Stimulated activated naive CD8-positive, alpha-beta T cell treated with anti-CD3 and anti-CD28 coated beads, Interleukin-15, amount 100 ng/mL, for 72 hours (primary cell): ENCODE data around the gene RBM17.
"Not testable (repeated sequence)": the region's sequence is repeated elsewhere in the genome, so short reads cannot be mapped to it uniquely, and the experiment has no call there.

ENCODE experiments used
- ATAC-seq: fragments of 150-1000 bp; cut with Tn5 transposase; 2 replicates; pipeline ENCODE4 v1.10.0; 2021; ENCODE audit warnings: mild to moderate bottlenecking, moderate library complexity
- DNase-seq, 2 donors: peaks; one replicate each; pipeline ENCODE4 v3.0.0; 2021 to 2022
- H3K27ac Mint-ChIP-seq, 2 donors: one replicate each; pipeline ENCODE4 v1.8.0; 2022; ENCODE audit warnings: mild to moderate bottlenecking in 2 of 2, mixed read lengths in 2 of 2, moderate library complexity in 2 of 2
- H3K27me3 Mint-ChIP-seq: one replicate; pipeline ENCODE4 v1.8.0; 2022; ENCODE audit warnings: mixed read lengths
- H3K4me1 Mint-ChIP-seq: one replicate; pipeline ENCODE4 v1.8.0; 2022; ENCODE audit warnings: mild to moderate bottlenecking, mixed read lengths
- H3K4me3 Mint-ChIP-seq, 2 donors: one replicate each; pipeline ENCODE4 v1.8.0; 2022; ENCODE audit warnings: mild to moderate bottlenecking in 2 of 2, mixed read lengths in 2 of 2, moderate library complexity in 1 of 2
- H3K9me3 Mint-ChIP-seq, 2 donors: one replicate each; pipeline ENCODE4 v1.8.0; 2022; ENCODE audit warnings: mixed read lengths in 2 of 2

The RBM17 gene

GRCh38 chr10:6088721-6089333 lies at the start of gene RBM17:
RBM17 (plus strand) TSS chr10:6089034; CDS start chr10:6097066, 8,032 bp downstream.
- no peaks in the 10 kb centered on the region for H3K9me3 Mint-ChIP-seq
- peak; percentile 99 to 100 for DNase-seq
- H3K4me3 Mint-ChIP-seq: peak within 1 kb of the TSS; percentile 95 to 99
- H3K27me3 Mint-ChIP-seq: no peaks in the 10 kb centered on the region
- peaks cover 84% of the 10 kb centered on the region for H3K4me1 Mint-ChIP-seq
- H3K27ac Mint-ChIP-seq: peak within 1 kb of the TSS; percentile 70 to 98
- ATAC-seq: peak; percentile 81

- Mint-ChIP-seq H3K4me3 (peak overlapping the region; percentile 55 to 65), H3K4me1 (peaks cover 97% of the 10 kb centered on the region), H3K27me3 (no peaks in the 10 kb centered on the region), H3K27ac (peak overlapping the region in 1 of 2 donors; percentile 55), H3K9me3 (no peaks in the 10 kb centered on the region)
- DNase-seq: peak in 1 of 2 donors; percentile 11
- ATAC-seq: no peak
Observed at GRCh38 chr10:6039711-6040110, 49.1 kb upstream of the RBM17 start.

GRCh38 chr10:6040205-6040604 lies 48.6 kb upstream of the RBM17 start:
- Mint-ChIP-seq H3K4me1 (peaks cover 97% of the 10 kb centered on the region), H3K27ac (no peak overlapping the region), H3K9me3 (no peaks in the 10 kb centered on the region), H3K4me3 (peak overlapping the region; percentile 55 to 65), H3K27me3 (no peaks in the 10 kb centered on the region)
- DNase-seq (no peak), ATAC-seq (no peak)

- Mint-ChIP-seq H3K27ac (peak overlapping the region; percentile 74 to 79), H3K4me3 (peak overlapping the region; percentile 62 to 68), H3K4me1 (peaks cover 96% of the 10 kb centered on the region)
- H3K9me3 Mint-ChIP-seq, ATAC-seq, DNase-seq, H3K27me3 Mint-ChIP-seq: not testable (repeated sequence)
Observed at GRCh38 chr10:6043377-6043776, 45.5 kb upstream of the RBM17 start.

- H3K4me3 Mint-ChIP-seq: peak overlapping the region; percentile 81 to 83
- no peak for DNase-seq
- H3K27me3 Mint-ChIP-seq: no peaks in the 10 kb centered on the region
- H3K4me1 Mint-ChIP-seq: peaks cover 96% of the 10 kb centered on the region
- ATAC-seq: no peak
- peak overlapping the region; percentile 93 to 96 for H3K27ac Mint-ChIP-seq
- no peaks in the 10 kb centered on the region for H3K9me3 Mint-ChIP-seq
Observed at GRCh38 chr10:6044060-6044459, 44.8 kb upstream of the RBM17 start.

- DNase-seq (peak in 1 of 2 donors; percentile 29), ATAC-seq (peak; percentile 82)
- no peaks in the 10 kb centered on the region for H3K27me3 Mint-ChIP-seq
- peaks cover 96% of the 10 kb centered on the region for H3K4me1 Mint-ChIP-seq
- no peaks in the 10 kb centered on the region for H3K9me3 Mint-ChIP-seq
- H3K4me3 Mint-ChIP-seq: peak overlapping the region; percentile 81 to 83
- H3K27ac Mint-ChIP-seq: peak overlapping the region; percentile 92 to 96
Observed at GRCh38 chr10:6044751-6045313, 44.0 kb upstream of the RBM17 start.

- ATAC-seq (peak; percentile 68), DNase-seq (peak in 1 of 2 donors; percentile 79)
- Mint-ChIP-seq H3K4me1 (peaks cover 96% of the 10 kb centered on the region), H3K27me3 (no peaks in the 10 kb centered on the region), H3K4me3 (peak overlapping the region; percentile 81 to 83), H3K9me3 (no peaks in the 10 kb centered on the region), H3K27ac (peak overlapping the region; percentile 92 to 96)
Observed at GRCh38 chr10:6045314-6045848, 43.5 kb upstream of the RBM17 start.

- ATAC-seq: no peak
- H3K9me3 Mint-ChIP-seq: no peaks in the 10 kb centered on the region
Observed at GRCh38 chr10:6045878-6046772, 42.7 kb upstream of the RBM17 start.

GRCh38 chr10:6046773-6047611 lies 41.8 kb upstream of the RBM17 start:
- H3K4me1 Mint-ChIP-seq: peaks cover 94% of the 10 kb centered on the region
- H3K27me3 Mint-ChIP-seq: no peaks in the 10 kb centered on the region
- DNase-seq: peak; percentile 9 to 23
- H3K4me3 Mint-ChIP-seq: peak overlapping the region; percentile 81 to 83
- peak overlapping the region in 1 of 2 donors; percentile 75 for H3K27ac Mint-ChIP-seq
- H3K9me3 Mint-ChIP-seq: no peaks in the 10 kb centered on the region
- ATAC-seq: no peak

More at GRCh38 chr10:6045878-6046772, 42.7 kb upstream of the RBM17 start:
- no peaks in the 10 kb centered on the region for H3K27me3 Mint-ChIP-seq
- DNase-seq: peak in 1 of 2 donors; percentile 33
- H3K4me3 Mint-ChIP-seq: peak overlapping the region; percentile 81 to 83
- peak overlapping the region; percentile 92 to 96 for H3K27ac Mint-ChIP-seq
- peaks cover 96% of the 10 kb centered on the region for H3K4me1 Mint-ChIP-seq

- Mint-ChIP-seq H3K9me3 (no peaks in the 10 kb centered on the region), H3K27me3 (no peaks in the 10 kb centered on the region), H3K4me1 (peaks cover 96% of the 10 kb centered on the region), H3K27ac (peak overlapping the region; percentile 14 to 73), H3K4me3 (peak overlapping the region; percentile 84 to 89)
- DNase-seq: peak; percentile 10 to 35
- ATAC-seq: no peak
Observed at GRCh38 chr10:6047847-6048246, 41.0 kb upstream of the RBM17 start.

GRCh38 chr10:6048281-6049030 lies 40.4 kb upstream of the RBM17 start:
- no peaks in the 10 kb centered on the region for H3K27me3 Mint-ChIP-seq
- peak overlapping the region; percentile 84 to 89 for H3K4me3 Mint-ChIP-seq
- H3K9me3 Mint-ChIP-seq: no peaks in the 10 kb centered on the region
- ATAC-seq: no peak
- H3K4me1 Mint-ChIP-seq: peaks cover 93% of the 10 kb centered on the region
- DNase-seq: peak; percentile 1 to 14
- H3K27ac Mint-ChIP-seq: peak overlapping the region; percentile 56 to 73

GRCh38 chr10:6049031-6049400 lies 39.8 kb upstream of the RBM17 start:
- Mint-ChIP-seq H3K4me3 (peak overlapping the region; percentile 84 to 89), H3K9me3 (no peaks in the 10 kb centered on the region), H3K27me3 (no peaks in the 10 kb centered on the region), H3K27ac (peak overlapping the region; percentile 54 to 90), H3K4me1 (peaks cover 93% of the 10 kb centered on the region)
- ATAC-seq: no peak
- DNase-seq: no peak

GRCh38 chr10:6050801-6051445 lies 37.9 kb upstream of the RBM17 start:
- peak overlapping the region; percentile 84 to 89 for H3K4me3 Mint-ChIP-seq
- no peaks in the 10 kb centered on the region for H3K9me3 Mint-ChIP-seq
- peak overlapping the region; percentile 72 to 98 for H3K27ac Mint-ChIP-seq
- peak; percentile 89 to 98 for DNase-seq
- ATAC-seq: peak; percentile 79
- peaks cover 86% of the 10 kb centered on the region for H3K4me1 Mint-ChIP-seq
- no peaks in the 10 kb centered on the region for H3K27me3 Mint-ChIP-seq
